ENCODE results near the gene AJAP1. TPM values are rescaled to one million over a fixed set of nuclear protein-coding genes. Genes with fewer than 3 reads are reported as not detected.

The AJAP1 gene
- total and polyA plus RNA-seq, 2 of the 8 experiments (the other 6 are each of a cell fraction or from before 2014, with no cell fraction given) = 1.9 to 6.2 TPM

DNA sequence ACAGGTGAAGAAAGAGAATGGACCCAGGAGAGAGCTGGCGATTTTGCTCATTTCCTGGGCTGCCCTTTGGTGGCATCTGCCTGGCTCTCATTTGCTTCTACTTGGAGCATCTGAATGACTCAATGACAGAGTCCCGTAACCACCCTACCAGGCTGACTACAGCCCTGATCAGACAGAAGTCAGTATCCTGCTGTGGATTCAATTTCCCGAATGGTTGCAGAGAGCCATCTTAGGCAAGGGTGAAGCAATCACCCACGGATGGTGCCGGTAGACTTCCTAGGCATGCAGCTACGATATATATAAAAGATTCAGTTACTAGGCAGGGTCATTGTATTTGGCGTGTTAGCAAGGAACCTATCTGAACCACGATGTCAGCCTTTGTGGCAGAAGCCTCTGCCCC is 10.2 kb downstream of the AJAP1 start:
- Histone ChIP-seq H3K9me3 (ENCODE audit: insufficient read depth in 2 of 2, low read depth in 1 of 2, low read length in 1 of 2) (peaks cover 11 to 20% of the 10 kb centered on the region in 2 experiments), H3K23ac (ENCODE audit: insufficient read length) (no peak overlapping the region), H3K4me1 (replicated peaks in 1 of 4; ENCODE audit: control insufficient read depth in 3 of 4, insufficient read depth in 4 of 4, low read length in 3 of 4) (peaks cover 0 to 3% (median 1%) of the 10 kb centered on the region in 4 experiments; a peak in 6 of 7 replicates), H2BK20ac (ENCODE audit: low read length) (no peak overlapping the region), H3K79me1 (ENCODE audit: low read depth, low read length) (peaks cover 2% of the 10 kb centered on the region), H4K8ac (ENCODE audit: extremely low read depth, insufficient read depth, low read length) (no peak overlapping the region), H3K4ac (replicated peaks; ENCODE audit: insufficient read length, low read depth, low read length) (no peak overlapping the region), H2BK120ac (replicated peaks; ENCODE audit: low read depth, low read length) (no peak overlapping the region), H3K27ac (ENCODE audit: low read depth, low read length) (no peak overlapping the region), H3K18ac (ENCODE audit: extremely low read depth, low read length) (no peak overlapping the region), H3K4me3 (ENCODE audit: extremely low read depth in 1 of 4, insufficient read depth in 2 of 4, low read depth in 3 of 4, low read length in 4 of 4) (no peak overlapping the region), H3K79me2 (ENCODE audit: control insufficient read depth in 1 of 2, insufficient read depth in 2 of 2, low read length in 2 of 2) (peaks cover 0 to 20% of the 10 kb centered on the region in 2 experiments; a peak in 2 of 4 replicates), H2AFZ (ENCODE audit: low read length) (no peak overlapping the region), H2BK15ac (ENCODE audit: low read length) (no peak overlapping the region), H3K14ac (ENCODE audit: insufficient read length) (no peak overlapping the region), H3K23me2 (ENCODE audit: low read depth, low read length) (no peaks in the 10 kb centered on the region), H3K4me2 (ENCODE audit: insufficient read depth in 1 of 2, low read depth in 2 of 2, low read length in 2 of 2) (no peak overlapping the region), H3K36me3 (ENCODE audit: control insufficient read depth in 2 of 4, insufficient read depth in 4 of 4, low read length in 3 of 4) (no peaks in the 10 kb centered on the region), H4K5ac (ENCODE audit: insufficient read length, low read depth, low read length) (no peak overlapping the region), H3K9ac (replicated peaks in 1 of 4; ENCODE audit: extremely low read depth in 1 of 4, low read depth in 3 of 4, low read length in 3 of 4) (no peak overlapping the region), H2AK5ac (ENCODE audit: low read depth, low read length) (no peak overlapping the region), H3K56ac (replicated peaks; ENCODE audit: insufficient read length, low read depth, low read length) (no peak overlapping the region), H2BK5ac (ENCODE audit: low read depth, low read length) (no peak overlapping the region), H2BK12ac (ENCODE audit: low read depth, low read length) (no peak overlapping the region), H4K91ac (replicated peaks; ENCODE audit: insufficient read length, low read length) (no peak overlapping the region), H4K20me1 (replicated peaks in 1 of 2; ENCODE audit: control insufficient read depth in 1 of 2, insufficient read depth in 2 of 2, low read length in 2 of 2) (peaks cover 0 to under 1% of the 10 kb centered on the region in 2 experiments), H3K27me3 (replicated peaks in 1 of 4; ENCODE audit: control insufficient read depth in 3 of 4, extremely low read depth in 1 of 4, insufficient read depth in 3 of 4, low read length in 3 of 4) (peaks cover 0 to 3% (median 0%) of the 10 kb centered on the region in 4 experiments; a peak in 2 of 7 replicates)
- TF ChIP-seq CEBPB (IDR thresholded peaks at IDR 0.05; ENCODE audit: low read depth, low read length) (no peak), CBX5 (IDR thresholded peaks at IDR 0.05; ENCODE audit: low read depth, low read length) (no peak), NANOG (IDR thresholded peaks at IDR 0.05; ENCODE audit: insufficient read depth, low read depth, low read length, poor library complexity, severe bottlenecking) (no peak), MAFK (IDR thresholded peaks at IDR 0.05; ENCODE audit: low read depth, low read length) (no peak), TCF12 (IDR thresholded peaks at IDR 0.05; ENCODE audit: low read depth, low read length) (no peak), BRCA1 (IDR thresholded peaks at IDR 0.05; ENCODE audit: low read depth, low read length) (no peak), TAF1 (IDR thresholded peaks at IDR 0.05; ENCODE audit: low read depth, low read length) (no peak), KDM1A (IDR thresholded peaks at IDR 0.05; ENCODE audit: borderline replicate concordance, low read length) (no peak), SP1 (IDR thresholded peaks at IDR 0.05; ENCODE audit: low read depth, low read length) (no peak), HDAC6 (IDR thresholded peaks at IDR 0.05; ENCODE audit: low read depth, low read length) (no peak), TAF7 (optimal IDR thresholded peaks at IDR 0.05; ENCODE audit: borderline replicate concordance, low read depth, low read length) (no peak), SIRT6 (IDR thresholded peaks at IDR 0.05; ENCODE audit: low read length) (no peak), KDM4A (IDR thresholded peaks at IDR 0.05; ENCODE audit: low read depth, low read length, severe bottlenecking) (no peak), EZH2 (IDR thresholded peaks at IDR 0.05; ENCODE audit: low read depth, low read length, severe bottlenecking) (no peak), FOSL1 (IDR thresholded peaks at IDR 0.05; ENCODE audit: insufficient read depth, low read depth, low read length) (no peak), SIX5 (IDR thresholded peaks at IDR 0.05; ENCODE audit: low read depth, low read length) (no peak)
- no peak for FAIRE-seq
- ChIA-PET CTCF (ENCODE audit: partially characterized antibody) (interaction anchor here (1.2 to 1.4 kb wide), 2 partner anchors 9 to 57 kb away, joined by 3 to 6 read pairs; no protein-coding TSS in a partner anchor), POLR2A (ENCODE audit: partially characterized antibody) (no interaction called here)
- DNase-seq (ENCODE audit: low read depth in 1 of 2, low spot score in 2 of 2) = no peak
- 87% methylated on average over 8 of the region's 8 CpGs; no CpG with 5 or more reads in 1 of the 2 experiments for WGBS, 2 experiments (ENCODE audit: extremely low coverage in 1 of 2, insufficient coverage in 1 of 2, insufficient read length in 1 of 2, insufficient replicate concordance in 2 of 2, low coverage in 1 of 2, low lambda C conversion rate in 2 of 2, missing lambda C conversion rate in 1 of 2)

All from H1 (cell line).